Measurements from ENCODE around the gene RYR2. TPM values are rescaled to one million over a fixed set of nuclear protein-coding genes. Genes with fewer than 3 reads are reported as not detected.

Gene RYR2
- total and polyA plus RNA-seq, 2 donors (not counting 1 experiment from before 2014, with no cell fraction given): not detected

- Histone ChIP-seq H4K20me1 (ENCODE audit: control insufficient read depth, insufficient read depth, low read length, poor library complexity, severe bottlenecking) (no peaks in the 10 kb centered on the region), H3K27ac (ENCODE audit: low read length in 2 of 2) (no peak overlapping the region), H3K4me1 (ENCODE audit: control insufficient read depth in 2 of 2, insufficient read depth in 2 of 2, low read length in 2 of 2) (no peaks in the 10 kb centered on the region), H3K4me2 (replicated peaks; ENCODE audit: low read depth, low read length, poor library complexity, severe bottlenecking) (no peak overlapping the region), H2AFZ (ENCODE audit: insufficient read depth, low read depth, low read length, poor library complexity, severe bottlenecking) (no peak overlapping the region), H3K79me2 (ENCODE audit: control insufficient read depth, insufficient read depth, low read length) (no peaks in the 10 kb centered on the region), H3K9ac (ENCODE audit: low read length) (no peak overlapping the region), H3K4me3 (ENCODE audit: control extremely low read depth in 1 of 5, extremely low read depth in 1 of 5, insufficient read depth in 1 of 5, low read depth in 2 of 5, low read length in 4 of 5) (no peak overlapping the region), H3K27me3 (replicated peaks in 1 of 4; ENCODE audit: control extremely low read depth in 1 of 4, control insufficient read depth in 3 of 4, insufficient read depth in 4 of 4, low read length in 3 of 4) (no peaks in the 10 kb centered on the region), H3K36me3 (replicated peaks in 1 of 2; ENCODE audit: control extremely low read depth in 1 of 2, control insufficient read depth in 1 of 2, extremely low read depth in 1 of 2, insufficient read depth in 2 of 2, low read length in 1 of 2) (no peaks in the 10 kb centered on the region), H3K9me3 (ENCODE audit: control extremely low read depth in 1 of 3, control insufficient read depth in 2 of 3, insufficient read depth in 1 of 3, low read length in 2 of 3) (peaks cover 0 to 3% (median 0%) of the 10 kb centered on the region in 3 donors)
- no peak for TF ChIP-seq CTCF (IDR thresholded peaks at IDR 0.05)
- TF ChIP-seq EZH2 (IDR thresholded peaks at IDR 0.05; ENCODE audit: borderline replicate concordance, insufficient read depth, low read depth, low read length, poor library complexity, severe bottlenecking): no peak
- Mint-ChIP-seq H3K27ac (no peak overlapping the region), H3K4me3 (no peak overlapping the region), H3K27me3 (no peaks in the 10 kb centered on the region), H3K4me1 (no peaks in the 10 kb centered on the region), H3K9me3 (ENCODE audit: insufficient read depth) (peaks cover 3% of the 10 kb centered on the region)
- DNase-seq: no peak
- POLR2A ChIA-PET: no interaction called here
- ATAC-seq (ENCODE audit: low read depth): no peak
- CTCF ChIA-PET: no interaction called here
- intact Hi-C loops (cut with micrococcal nuclease): no loop called here
- 71% methylated on average over 1 of the region's 2 CpGs for WGBS (ENCODE audit: insufficient coverage)
These were observed 706.4 kb downstream of the RYR2 start for GRCh38 chr1:237748171-237748960.

- ChIA-PET CTCF (no interaction called here), POLR2A (no interaction called here)
- Histone ChIP-seq H3K79me2 (ENCODE audit: control insufficient read depth, insufficient read depth, low read length) (no peaks in the 10 kb centered on the region), H2AFZ (ENCODE audit: insufficient read depth, low read depth, low read length, poor library complexity, severe bottlenecking) (no peak overlapping the region), H4K20me1 (ENCODE audit: control insufficient read depth, insufficient read depth, low read length, poor library complexity, severe bottlenecking) (no peaks in the 10 kb centered on the region), H3K27ac (ENCODE audit: low read length in 2 of 2) (no peak overlapping the region), H3K4me2 (replicated peaks; ENCODE audit: low read depth, low read length, poor library complexity, severe bottlenecking) (no peak overlapping the region), H3K36me3 (replicated peaks in 1 of 2; ENCODE audit: control extremely low read depth in 1 of 2, control insufficient read depth in 1 of 2, extremely low read depth in 1 of 2, insufficient read depth in 2 of 2, low read length in 1 of 2) (no peaks in the 10 kb centered on the region), H3K4me3 (ENCODE audit: control extremely low read depth in 1 of 5, extremely low read depth in 1 of 5, insufficient read depth in 1 of 5, low read depth in 2 of 5, low read length in 4 of 5) (no peak overlapping the region), H3K9ac (ENCODE audit: low read length) (no peak overlapping the region), H3K9me3 (ENCODE audit: control extremely low read depth in 1 of 3, control insufficient read depth in 2 of 3, insufficient read depth in 1 of 3, low read length in 2 of 3) (peaks cover 0 to 3% (median 0%) of the 10 kb centered on the region in 3 donors), H3K27me3 (replicated peaks in 1 of 4; ENCODE audit: control extremely low read depth in 1 of 4, control insufficient read depth in 3 of 4, insufficient read depth in 4 of 4, low read length in 3 of 4) (no peaks in the 10 kb centered on the region), H3K4me1 (ENCODE audit: control insufficient read depth in 2 of 2, insufficient read depth in 2 of 2, low read length in 2 of 2) (no peaks in the 10 kb centered on the region)
- no peak overlapping the region for H3K4me3 Mint-ChIP-seq
- TF ChIP-seq EZH2 (IDR thresholded peaks at IDR 0.05; ENCODE audit: borderline replicate concordance, insufficient read depth, low read depth, low read length, poor library complexity, severe bottlenecking): no peak
- no peak for TF ChIP-seq CTCF (IDR thresholded peaks at IDR 0.05)
- no CpG with 5 or more reads among the region's 1 CpG for WGBS (ENCODE audit: insufficient coverage)
- no peak overlapping the region for H3K27ac Mint-ChIP-seq
- H3K9me3 Mint-ChIP-seq (ENCODE audit: insufficient read depth): peaks cover 3% of the 10 kb centered on the region
- no peaks in the 10 kb centered on the region for H3K27me3 Mint-ChIP-seq
- no peaks in the 10 kb centered on the region for H3K4me1 Mint-ChIP-seq
- DNase-seq (no peak), ATAC-seq (ENCODE audit: low read depth) (no peak)
- intact Hi-C loops (cut with micrococcal nuclease): no loop called here
These were observed 707.1 kb downstream of the RYR2 start for GRCh38 chr1:237749122-237749521.
